GM21423 (cell line): ENCODE results near the gene ASPSCR1.

Experiments
- ATAC-seq: cut with Tn5 transposase; IDR thresholded peaks from one replicate; pipeline ENCODE4 v1.9.1; 2021; ENCODE audit warnings: mild to moderate bottlenecking, moderate library complexity; ENCODE audit not compliant: unreplicated experiment

Gene ASPSCR1

DNA sequence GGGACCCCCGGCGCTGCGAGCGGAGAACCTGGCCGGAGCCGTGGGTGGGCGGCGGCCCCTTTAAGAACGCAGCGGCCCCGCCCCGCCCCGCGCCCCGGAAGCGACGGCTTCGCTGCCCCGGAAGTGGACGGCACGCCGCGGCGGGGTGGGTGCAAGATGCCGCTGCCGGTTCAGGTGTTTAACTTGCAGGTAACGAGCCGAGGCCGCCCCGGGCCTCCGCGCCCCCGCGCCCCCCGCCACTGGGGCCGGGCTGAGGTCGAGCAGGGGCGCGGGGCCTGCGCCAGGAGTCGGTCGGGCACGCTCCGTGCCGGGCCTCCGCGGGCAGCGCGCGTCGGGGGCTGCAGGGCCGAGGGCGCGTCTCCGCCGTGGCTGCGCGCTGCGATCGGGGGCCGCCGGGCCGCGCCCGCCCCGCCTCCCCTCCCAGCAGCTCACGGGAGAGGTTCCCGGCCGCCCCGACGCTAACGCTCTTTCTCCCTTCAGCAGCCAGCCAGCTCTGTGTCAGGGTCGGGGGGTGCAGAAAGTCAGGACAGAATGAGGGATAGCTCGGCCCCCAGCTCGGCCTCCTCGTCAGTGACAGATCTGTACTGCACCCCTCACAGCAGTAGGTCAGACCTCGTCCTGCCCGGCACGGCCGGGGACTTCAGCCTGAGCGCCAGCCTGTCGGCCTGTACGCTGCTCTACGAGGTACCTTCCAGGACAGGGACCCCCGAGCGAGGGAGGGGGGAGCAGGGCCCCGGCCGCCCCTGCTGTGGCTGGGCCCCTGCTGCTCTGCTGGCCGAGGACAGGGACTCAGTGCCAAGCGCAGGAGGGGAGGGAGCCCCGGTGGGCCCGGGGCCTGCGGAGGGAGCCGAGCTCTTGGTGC, 74.6 kb downstream of the ASPSCR1 start, which contains the start of the genes GPS1 and RFNG:
GPS1 (plus strand) TSS at position 123 of the 862 bp plus-strand sequence; CDS start at position 157, 34 bp downstream.
RFNG (minus strand) TSS at position 36 of the 862 bp plus-strand sequence. CDS start 45 bp downstream, outside the sequence.
- ATAC-seq: peak; percentile 52

DNA sequence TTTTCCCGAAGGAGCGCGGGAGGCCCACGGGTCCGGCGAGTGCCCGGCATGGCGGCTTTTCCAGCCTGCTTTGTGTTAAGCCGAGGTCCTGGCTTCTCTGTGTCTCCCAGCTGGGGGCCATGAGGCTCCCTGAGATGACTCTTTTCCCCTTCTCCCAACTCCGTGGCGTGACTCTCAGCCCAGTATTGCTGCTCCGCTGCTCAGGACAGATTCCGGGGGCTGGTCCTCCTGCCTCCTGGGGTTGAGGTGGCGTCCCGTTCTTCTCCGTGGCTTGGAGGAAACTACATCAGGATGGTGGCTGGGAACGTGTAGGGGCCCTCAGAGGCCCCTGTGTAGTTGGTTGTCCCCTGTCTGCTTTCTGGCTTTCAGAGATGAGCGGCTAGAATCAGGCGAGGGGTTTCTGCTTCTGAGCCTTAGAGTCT, 75.2 kb downstream of the ASPSCR1 start:
- no peak for ATAC-seq

DNA sequence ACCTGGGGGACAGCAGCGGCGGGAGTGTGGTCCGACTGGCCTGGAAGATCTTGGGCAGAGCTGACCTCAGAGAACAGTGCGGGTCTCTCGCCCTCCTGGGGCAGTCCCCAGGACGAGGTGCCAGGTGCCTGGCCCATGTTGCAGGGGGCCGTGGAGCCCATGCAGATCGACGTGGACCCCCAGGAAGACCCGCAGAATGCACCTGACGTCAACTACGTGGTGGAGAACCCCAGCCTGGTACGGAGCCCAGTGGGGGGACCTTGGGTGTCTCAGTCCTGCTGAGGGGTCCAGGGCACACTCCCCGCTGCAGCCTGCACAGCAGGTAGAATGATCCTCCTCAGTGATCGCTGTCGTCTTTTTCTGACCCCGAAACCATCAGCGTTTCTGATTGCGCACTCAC, 75.7 kb downstream of the ASPSCR1 start:
- ATAC-seq: no peak

DNA sequence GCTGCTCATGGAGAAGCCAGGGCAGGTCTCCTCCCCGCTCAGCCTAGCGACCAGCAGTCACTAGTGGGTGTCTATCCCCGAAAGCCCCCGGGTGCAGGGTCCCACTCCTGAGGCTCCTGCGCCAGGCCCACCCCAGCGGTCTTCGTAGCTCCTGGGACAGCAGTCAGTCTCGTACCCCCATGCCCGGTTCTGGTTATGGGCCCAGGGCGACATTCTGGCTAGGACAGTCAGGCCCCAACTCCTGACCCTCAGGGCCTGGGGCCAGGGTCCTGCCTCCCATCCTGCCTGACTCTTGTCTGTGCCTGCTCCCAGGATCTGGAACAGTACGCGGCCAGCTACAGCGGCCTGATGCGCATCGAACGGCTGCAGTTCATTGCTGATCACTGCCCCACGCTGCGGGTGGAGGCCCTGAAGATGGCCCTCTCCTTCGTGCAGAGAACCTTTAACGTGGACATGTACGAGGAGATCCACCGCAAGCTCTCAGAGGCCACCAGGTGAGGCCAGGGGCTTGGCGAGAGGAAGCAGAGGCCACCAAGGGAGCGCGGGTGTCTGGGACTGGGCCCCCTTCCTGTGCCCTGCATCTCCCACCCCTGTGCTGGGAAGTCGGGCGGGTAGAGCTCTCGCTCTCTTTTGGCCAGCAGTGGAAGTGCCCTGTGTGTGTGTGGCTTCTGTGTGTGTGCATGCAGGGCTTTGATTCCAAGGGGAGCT, 76.3 kb downstream of the ASPSCR1 start:
- ATAC-seq: no peak

DNA sequence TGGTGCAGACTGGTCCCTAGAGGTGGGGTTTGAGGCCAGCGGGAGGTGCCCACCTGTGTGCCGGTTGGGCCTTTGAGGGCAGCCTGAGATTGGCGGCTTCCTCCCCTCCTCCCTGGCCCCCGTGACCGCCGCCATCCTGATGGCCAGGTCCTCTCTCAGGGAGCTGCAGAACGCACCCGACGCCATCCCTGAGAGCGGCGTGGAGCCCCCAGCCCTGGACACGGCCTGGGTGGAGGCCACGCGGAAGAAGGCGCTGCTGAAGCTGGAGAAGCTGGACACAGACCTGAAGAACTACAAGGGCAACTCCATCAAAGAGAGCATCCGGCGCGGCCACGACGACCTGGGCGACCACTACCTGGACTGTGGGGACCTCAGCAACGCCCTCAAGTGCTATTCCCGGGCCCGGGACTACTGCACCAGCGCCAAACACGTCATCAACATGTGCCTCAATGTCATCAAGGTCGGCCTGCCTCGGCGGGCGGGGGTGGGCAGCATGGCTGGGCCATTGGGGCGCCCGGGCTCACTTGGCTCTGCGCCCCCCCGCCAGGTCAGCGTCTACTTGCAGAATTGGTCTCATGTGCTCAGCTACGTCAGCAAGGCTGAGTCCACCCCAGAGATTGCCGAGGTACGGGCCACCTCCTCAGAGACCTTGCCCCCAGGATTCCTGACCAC, 77.1 kb downstream of the ASPSCR1 start:
- ATAC-seq: no peak

DNA sequence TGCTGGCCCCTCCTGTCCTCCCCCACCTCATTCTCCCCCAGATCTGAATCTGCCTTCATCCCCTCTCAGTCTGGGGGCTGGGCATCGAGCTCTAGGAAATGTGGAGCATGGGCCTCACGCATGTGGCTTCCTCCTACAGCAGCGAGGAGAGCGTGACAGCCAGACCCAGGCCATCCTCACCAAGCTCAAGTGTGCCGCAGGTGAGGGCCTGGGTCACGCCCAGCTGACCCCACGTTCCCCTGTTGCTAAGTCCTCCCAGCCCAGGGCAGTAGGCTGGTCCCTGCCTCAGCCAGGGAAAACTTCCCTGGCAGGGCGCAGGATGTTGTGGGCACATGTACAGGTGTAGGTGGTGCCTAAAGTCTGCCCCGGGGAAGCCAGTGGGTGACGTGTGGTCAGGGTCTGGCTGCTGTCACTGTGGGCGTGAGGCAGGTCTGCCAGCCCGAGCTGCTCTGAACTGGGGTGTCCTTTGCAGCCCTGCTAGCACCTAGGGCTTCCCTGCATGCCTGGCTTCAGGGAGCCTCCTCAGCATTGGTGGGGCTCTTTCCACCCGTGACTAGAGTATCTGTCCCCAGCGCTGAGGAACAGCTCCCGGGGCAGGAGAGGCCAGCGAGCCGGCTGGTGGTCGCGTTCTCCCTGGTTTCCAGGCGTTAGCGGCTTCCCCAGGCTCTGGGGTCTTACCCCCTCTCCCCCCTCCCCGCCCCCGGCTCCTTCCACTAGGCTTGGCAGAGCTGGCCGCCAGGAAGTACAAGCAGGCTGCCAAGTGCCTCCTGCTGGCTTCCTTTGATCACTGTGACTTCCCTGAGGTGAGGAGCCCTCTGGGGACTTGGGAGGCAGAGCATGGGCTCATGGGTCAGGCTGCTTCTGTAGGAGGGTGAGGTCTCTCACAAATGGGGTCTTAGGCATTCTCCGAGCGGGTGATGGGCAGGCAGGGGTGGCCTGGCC, 77.9 kb downstream of the ASPSCR1 start:
- no peak for ATAC-seq

DNA sequence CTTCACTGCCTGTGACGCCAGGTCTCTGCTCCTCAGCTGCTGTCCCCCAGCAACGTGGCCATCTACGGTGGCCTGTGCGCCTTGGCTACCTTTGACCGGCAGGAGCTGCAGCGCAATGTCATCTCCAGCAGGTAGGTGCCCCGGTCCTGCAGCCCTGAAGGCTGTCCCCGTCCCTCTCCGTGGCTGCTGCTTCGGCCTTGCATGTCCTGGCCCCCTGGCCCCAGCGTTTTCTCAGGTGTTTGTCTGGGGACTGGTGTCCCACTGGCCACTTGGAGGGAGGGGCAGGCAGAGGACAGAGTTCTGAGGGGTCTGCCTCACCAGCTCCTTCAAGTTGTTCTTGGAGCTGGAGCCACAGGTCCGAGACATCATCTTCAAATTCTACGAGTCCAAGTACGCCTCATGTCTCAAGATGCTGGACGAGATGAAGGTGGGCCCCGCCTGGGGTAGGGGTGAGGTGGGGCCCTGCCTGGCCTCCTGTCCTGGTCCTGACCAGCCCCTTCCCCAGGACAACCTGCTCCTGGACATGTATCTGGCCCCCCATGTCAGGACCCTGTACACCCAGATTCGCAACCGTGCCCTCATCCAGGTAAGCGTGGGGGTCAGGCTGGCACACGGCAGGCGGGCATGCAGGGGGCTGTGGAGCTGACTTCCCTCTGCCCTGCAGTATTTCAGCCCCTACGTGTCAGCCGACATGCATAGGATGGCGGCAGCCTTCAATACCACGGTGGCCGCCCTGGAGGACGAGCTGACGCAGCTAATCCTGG, 78.7 kb downstream of the ASPSCR1 start:
- no peak for ATAC-seq

DNA sequence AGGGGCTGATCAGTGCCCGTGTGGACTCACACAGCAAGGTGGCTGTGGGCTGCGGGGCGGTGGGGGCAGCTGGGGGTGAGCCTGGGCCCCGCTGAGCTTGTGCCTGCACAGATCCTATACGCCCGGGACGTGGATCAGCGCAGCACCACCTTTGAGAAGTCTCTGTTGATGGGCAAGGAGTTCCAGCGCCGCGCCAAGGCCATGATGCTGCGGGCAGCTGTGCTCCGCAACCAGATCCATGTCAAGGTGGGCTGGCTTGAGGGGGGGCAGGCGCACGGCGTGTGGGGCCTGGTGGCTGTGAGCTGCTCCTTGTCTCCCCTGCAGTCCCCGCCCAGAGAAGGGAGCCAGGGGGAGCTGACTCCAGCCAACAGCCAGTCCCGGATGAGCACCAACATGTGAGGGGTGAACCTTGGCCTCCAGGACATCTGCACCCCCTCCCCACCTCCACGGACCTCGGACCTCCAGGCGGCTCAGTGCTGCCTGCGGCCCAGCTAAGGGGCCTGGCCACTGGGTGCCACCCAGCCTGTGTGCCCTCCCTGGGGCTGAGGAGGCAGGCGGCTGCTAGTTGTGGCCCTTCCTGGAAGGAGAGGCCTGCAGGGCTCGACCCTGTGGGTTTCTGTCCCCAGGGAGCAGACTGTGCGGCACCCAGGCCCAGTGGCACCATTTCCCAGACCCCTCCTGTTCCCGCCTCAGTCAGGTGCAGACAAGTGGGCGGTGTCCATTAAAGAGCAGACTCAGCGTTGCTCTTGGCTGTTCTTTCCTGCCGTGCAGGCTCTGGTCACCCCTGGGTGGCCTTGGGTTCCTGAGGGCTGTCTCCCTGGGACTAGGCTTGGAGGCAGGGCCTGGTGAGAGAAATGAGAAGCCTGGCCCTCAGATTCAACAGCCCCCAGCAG, 79.5 kb downstream of the ASPSCR1 start:
- no peak for ATAC-seq

DNA sequence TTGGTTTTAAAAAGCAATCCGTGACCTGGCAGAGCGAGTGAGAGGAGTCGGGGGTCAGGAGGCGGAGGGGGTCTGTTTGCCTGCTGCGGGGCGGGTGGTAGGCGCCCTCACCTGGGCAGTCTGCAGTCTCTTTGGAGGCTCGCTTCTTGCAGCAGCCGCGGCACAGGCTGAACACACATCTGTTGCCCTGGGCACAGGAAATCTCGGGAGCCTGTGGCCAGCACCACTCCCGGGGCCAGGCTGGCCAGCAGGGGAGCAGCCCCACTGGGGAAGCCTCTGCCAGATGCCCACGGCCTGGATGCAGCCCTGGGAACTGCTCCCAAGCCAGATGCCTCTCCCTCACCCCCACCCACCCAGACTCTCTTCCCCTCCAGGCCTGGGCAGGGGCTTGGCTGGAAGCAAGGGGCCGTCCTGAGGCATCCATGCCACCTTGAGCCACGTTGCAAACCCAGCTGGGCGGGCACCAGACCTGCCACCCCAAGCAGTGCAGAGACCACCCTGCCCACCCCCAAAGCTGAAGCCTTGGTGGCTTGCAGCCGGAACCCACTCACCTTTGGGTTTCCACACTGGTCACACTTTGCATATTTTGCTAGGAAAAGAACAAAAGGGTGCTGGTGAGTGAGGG, 80.9 kb downstream of the ASPSCR1 start:
- ATAC-seq: no peak

DNA sequence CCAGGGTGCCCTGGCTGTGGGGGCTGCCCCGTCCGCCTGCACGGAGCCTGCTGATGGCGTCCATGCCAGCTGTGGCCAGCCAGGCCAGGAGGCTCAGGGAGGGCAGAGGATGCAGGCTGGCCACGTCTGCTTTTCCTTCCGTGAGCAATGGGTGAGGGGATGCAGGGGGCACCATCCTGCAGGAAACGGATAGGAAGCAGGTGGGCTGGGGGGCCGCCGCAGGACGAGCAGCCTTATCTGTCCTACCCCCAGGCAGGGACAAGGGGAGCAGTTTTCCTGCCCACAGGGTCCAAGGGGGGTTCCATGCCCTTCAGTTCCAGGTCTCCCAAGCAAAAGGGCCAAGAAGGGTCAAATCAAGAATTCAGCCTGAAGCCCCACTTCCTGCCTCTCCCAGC, 81.4 kb downstream of the ASPSCR1 start:
- no peak for ATAC-seq

DNA sequence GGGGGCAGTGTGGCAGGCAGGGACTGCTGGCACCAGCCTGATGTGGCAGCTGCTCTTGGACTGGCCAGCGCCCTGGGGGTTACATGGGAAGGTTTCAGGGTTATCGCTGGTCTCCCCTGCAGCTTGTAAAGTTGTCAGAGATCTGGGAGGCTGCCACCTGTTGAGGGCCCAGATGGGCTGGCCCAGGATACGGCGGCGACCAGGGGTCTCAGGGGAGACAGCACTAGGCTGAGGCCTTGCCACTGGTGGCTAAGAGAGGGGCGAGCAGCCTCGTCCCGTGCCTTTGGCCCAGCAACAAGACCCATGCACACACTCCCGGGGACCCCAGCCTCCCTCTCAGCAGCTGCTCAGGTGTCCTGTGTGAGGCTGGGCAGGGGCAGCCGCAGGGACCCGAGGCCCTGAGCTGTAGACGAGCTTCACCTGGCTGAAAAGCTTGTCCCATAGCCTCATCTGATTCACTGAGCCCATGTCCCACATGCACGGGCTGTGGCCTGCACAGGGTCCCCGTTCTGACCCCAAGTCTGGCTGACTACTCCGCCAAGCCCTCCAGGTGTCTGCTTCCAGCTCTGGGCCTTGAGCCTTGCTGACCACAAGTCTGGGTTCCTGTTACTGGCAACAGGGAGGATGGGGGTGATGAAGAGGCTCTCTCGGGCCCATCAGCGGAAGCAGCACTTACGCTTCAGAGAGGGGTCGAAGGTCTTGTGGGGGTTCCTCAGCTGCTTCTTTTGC, 82.0 kb downstream of the ASPSCR1 start:
- ATAC-seq: no peak

DNA sequence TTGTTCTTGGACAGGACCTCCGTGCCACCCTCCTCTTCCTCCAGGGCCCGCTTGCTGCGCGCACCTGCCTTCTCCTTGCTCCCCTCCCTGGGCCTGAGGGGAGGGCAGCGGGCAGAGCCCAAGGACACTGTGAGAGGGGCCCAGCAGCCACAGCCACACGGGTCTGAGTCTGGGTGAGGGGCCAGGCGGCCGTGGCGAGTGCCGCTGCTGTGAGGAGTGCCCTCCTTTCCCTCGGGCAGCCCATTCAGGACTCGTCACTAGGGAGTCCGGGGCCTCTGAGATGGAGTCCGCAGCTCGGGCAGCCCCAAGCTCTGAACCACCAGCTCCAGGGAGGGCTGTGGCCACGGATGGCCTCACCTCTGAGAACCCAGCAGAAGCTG, 82.6 kb downstream of the ASPSCR1 start:
- ATAC-seq: no peak

DNA sequence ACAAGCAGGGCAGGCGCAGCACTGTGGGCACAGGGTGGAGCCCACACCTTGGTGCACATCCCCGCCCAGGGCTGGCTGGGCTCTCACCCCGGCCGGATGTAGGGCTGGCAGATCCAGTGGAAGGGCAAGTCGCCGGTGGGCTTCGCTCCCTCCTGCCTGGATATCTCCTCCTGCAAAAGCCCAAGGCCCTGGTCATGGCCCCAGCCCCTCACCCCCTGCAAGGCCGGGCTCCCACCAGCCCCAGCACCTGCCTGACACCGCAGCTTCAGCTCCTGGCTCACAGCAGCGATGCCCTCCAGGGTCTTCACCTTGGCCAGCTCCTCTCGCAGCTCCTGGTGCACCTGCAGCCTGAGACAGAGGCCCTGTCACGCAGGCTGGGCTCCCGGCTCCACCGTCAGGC, 83.2 kb downstream of the ASPSCR1 start:
- ATAC-seq: no peak

DNA sequence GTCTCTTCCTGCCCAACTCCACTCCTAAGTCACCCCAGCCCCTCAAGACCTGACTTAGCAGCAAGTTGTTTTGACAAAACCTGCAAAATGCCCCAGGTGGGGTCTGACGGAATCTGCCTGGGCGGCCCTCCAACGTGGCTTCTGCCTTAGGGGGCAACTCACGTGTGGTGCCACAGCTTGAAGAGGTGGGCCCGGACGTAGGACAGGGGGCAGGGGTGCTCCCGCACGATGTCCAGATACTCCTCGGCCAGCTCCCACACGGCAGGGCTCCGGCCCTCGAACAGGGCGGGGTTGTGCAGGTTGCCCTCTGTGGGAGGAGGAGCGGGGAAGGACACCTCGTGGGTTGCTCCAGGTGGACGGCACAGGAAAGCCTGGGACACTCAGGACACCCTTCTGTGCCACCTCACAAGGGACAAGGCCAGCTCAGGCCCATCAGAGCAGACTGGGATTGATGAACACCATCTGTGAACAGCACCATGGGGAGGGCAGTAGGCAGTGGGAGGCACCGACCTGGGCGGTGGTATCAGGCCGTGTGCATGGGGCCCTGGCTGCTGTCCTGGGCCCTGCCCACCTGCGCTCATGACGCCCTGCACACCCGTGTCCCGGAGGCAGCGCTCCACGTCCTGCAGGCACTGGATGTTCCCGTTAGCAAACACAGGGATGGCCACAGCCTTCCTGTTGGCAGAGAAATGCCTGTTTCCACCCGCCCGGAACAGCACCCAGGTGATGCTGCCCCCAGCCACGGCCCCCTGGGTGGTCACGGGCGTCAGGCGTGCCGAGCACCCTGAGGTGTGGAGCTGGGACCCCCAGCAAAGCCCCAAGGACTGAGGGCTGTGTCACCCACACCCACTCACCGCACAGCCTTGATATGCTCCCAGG, 83.9 kb downstream of the ASPSCR1 start:
- ATAC-seq: no peak

DNA sequence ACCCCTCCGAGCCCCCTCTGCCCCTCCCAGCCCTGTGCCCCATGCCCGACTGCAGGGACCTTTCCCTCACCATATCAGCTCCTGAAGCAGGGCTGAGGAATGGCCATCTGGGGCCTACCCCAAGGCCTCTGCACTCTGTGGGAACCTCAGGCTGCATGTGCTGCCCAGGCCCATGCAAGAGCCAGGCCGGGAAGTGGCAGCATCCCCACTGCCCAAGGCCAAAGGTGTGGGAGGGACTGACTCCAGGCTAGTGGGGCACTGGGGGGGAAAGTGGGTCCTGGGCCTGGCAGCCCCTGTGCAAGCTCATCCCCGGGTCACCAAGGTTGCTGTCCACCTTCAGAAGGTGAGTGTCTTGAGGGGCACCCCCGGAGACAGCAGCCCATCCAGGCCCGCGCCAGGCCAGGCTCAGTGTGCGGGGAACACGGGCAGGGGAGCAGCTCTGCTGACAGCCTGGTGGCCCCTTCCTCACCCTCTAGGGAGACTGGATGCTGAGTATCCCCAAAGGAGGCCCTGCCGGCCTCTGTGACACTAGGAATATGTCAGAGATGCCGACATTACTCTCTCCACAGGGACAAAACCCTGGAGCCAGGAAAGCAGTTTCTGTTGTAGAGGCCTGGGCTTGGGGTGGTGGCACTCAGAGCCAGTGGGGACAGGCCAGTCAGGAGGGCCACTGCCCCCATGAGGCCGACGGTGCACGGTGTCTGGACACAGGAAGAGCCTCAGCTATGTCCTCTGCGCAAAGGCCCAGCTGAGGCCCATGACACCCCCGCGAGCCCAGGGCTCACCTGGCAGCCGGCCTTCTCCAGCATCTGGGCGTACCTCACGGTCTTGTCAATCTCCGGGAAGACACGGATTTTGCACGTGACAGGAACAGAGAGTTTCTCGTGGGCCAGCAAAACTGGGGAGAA, 84.9 kb downstream of the ASPSCR1 start:
- ATAC-seq: no peak

DNA sequence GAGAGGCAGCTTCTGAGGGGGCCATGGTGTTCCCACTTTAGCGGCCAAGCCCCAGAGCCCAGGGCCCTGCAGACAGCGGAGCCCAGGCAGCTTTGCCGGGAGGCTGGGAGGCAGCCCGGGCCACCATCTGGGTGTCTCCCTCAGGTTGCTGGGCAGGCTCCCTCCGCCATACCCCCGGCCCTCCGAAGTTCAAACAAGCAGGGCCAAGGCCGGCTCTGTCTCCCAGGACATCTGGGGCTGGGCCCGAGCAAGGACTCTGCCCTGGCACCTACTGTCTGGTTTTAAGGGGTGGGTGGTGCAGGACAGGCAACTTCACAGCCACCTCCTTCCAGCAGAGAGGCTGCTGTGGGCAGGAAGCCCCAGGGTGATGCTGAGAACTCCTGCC, 85.5 kb downstream of the ASPSCR1 start:
- no peak for ATAC-seq
